Liver (tissue), 3 donors: ENCODE results near the gene MEST.

Experiments
- TAF1 ChIP-seq: conservative IDR thresholded peaks from 2 replicates; pipeline ENCODE4 v1.6.1; 2016; ENCODE audit warnings: antibody characterized with exemption, mild to moderate bottlenecking
- YY1 ChIP-seq: IDR thresholded peaks from 2 replicates; pipeline ENCODE4 v1.6.1; 2016; ENCODE audit warnings: antibody characterized with exemption, mild to moderate bottlenecking
- TF ChIP-seq, protein P1 (sequence below): fragments of 150-350 bp; IDR thresholded peaks from 2 replicates; pipeline ENCODE4 v1.5.1; 2017; ENCODE audit warnings: improper control_type of control experiment, low read depth, low read length; ENCODE audit not compliant: missing input control
- donor health status: healthy.
- donor health status: healthy.

DNA sequence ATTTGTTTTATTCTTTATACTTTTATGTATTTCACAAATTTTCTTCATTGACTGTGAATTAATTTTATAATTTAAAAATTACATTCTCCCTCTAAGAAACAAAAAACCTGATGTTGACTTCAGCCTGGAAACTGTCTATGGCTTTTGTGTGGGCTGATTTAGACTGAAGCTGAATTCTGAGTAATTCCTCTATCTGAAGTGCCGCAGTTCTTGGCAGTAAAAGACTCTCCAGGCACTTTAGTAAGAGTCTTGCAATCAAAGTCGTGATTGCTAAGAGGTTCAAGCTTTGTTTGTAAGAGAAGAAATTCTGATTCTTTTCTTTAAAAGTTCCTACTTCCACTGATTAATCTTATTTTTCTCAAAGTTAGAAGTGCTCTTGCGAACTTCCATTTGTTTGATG lies 47.7 kb upstream of the MEST start:
- TF ChIP-seq, protein P1, sequence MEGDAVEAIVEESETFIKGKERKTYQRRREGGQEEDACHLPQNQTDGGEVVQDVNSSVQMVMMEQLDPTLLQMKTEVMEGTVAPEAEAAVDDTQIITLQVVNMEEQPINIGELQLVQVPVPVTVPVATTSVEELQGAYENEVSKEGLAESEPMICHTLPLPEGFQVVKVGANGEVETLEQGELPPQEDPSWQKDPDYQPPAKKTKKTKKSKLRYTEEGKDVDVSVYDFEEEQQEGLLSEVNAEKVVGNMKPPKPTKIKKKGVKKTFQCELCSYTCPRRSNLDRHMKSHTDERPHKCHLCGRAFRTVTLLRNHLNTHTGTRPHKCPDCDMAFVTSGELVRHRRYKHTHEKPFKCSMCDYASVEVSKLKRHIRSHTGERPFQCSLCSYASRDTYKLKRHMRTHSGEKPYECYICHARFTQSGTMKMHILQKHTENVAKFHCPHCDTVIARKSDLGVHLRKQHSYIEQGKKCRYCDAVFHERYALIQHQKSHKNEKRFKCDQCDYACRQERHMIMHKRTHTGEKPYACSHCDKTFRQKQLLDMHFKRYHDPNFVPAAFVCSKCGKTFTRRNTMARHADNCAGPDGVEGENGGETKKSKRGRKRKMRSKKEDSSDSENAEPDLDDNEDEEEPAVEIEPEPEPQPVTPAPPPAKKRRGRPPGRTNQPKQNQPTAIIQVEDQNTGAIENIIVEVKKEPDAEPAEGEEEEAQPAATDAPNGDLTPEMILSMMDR: no peak
- TF ChIP-seq TAF1: no peak
- no peak for TF ChIP-seq YY1
